Tibial artery (tissue), 4 donors: ENCODE data around the gene GSTA3.
"Not testable (repeated sequence)": the region's sequence is repeated elsewhere in the genome, so short reads cannot be mapped to it uniquely, and the experiment has no call there.

ENCODE experiments used
- DNase-seq, 2 donors: peaks; one replicate each; pipeline ENCODE4 v3.0.0-alpha.2; 2019
- H3K27ac ChIP-seq, 2 donors: fragments of 200-600 bp; sonication (generic) in 1 of 2; 1 replicate in 1 of 2; 2 replicates in 1 of 2; pipeline ENCODE4 v1.5.1; 2018 to 2019; ENCODE audit warnings: mild to moderate bottlenecking in 1 of 2
- H3K27me3 ChIP-seq, 2 donors: fragments of 200-600 bp; sonication (generic) in 1 of 2; one replicate each; pipeline versions ENCODE4 v1.5.1 to v1.6.0; 2016 to 2019
- H3K36me3 ChIP-seq, 3 donors: fragments of 200-600 bp; sonication (generic) in 2 of 3; one replicate each; pipeline ENCODE4 v1.5.1; 2016 to 2019; ENCODE audit warnings: mild to moderate bottlenecking in 2 of 3
- H3K4me1 ChIP-seq, 4 donors: fragments of 200-600 bp; sonication (generic) in 2 of 4; 1 replicate in 3 of 4; 2 replicates in 1 of 4; pipeline ENCODE4 v1.5.1; 2016 to 2019
- H3K4me3 ChIP-seq, 2 donors: fragments of 200-600 bp; sonication (generic) in 1 of 2; 1 replicate in 1 of 2; 2 replicates in 1 of 2; pipeline ENCODE4 v1.5.1; 2018 to 2019; ENCODE audit warnings: mild to moderate bottlenecking in 2 of 2
- H3K9me3 ChIP-seq, 3 donors: fragments of 200-600 bp; sonication (generic) in 1 of 3; one replicate each; pipeline ENCODE4 v1.5.1; 2016 to 2019
- CTCF ChIP-seq, 2 experiments: fragments of 200-600 bp in 1 of 2; fragments of 450-650 bp in 1 of 2; IDR thresholded peaks; one replicate each; pipeline ENCODE4 v1.5.1; 2017 to 2019; ENCODE audit warnings: antibody characterized with exemption in 2 of 2, mild to moderate bottlenecking in 1 of 2, moderate library complexity in 1 of 2
- intact Hi-C: fragments of 100-400 bp; cut with DNase I; formaldehyde crosslinking; loops from one replicate; pipeline ENCODE4 v1.15.0; 2023; ENCODE audit warnings: low total_unique reads

GSTA3 gene

GRCh38 chr6:52927451-52927850, 18.0 kb upstream of the GSTA3 start:
- H3K27me3 ChIP-seq = no peaks in the 10 kb centered on the region
- intact Hi-C loops = loop anchor here (10.0 kb wide), 1 partner anchor 1163 kb away; no protein-coding TSS in a partner anchor

GRCh38 chr6:52925919-52926792, 16.7 kb upstream of the GSTA3 start:
- no peak overlapping the region for H3K27ac ChIP-seq
- no peaks in the 10 kb centered on the region for H3K4me1 ChIP-seq
- H3K27me3 ChIP-seq = no peaks in the 10 kb centered on the region
- TF ChIP-seq CTCF (IDR thresholded peaks at IDR 0.05) = no peak
- H3K36me3 ChIP-seq = no peaks in the 10 kb centered on the region
- no peak for DNase-seq
- no peak overlapping the region for H3K4me3 ChIP-seq
- H3K9me3 ChIP-seq = no peaks in the 10 kb centered on the region
- intact Hi-C loops = loop anchor here (10.0 kb wide), 1 partner anchor 1161 kb away; no protein-coding TSS in a partner anchor

More at GRCh38 chr6:52927451-52927850, 18.0 kb upstream of the GSTA3 start:
- Histone ChIP-seq H3K27ac (no peak overlapping the region), H3K4me3 (no peak overlapping the region), H3K9me3 (no peaks in the 10 kb centered on the region), H3K4me1 (no peaks in the 10 kb centered on the region), H3K36me3 (no peaks in the 10 kb centered on the region)
- no peak for DNase-seq
- TF ChIP-seq CTCF (IDR thresholded peaks at IDR 0.05) = no peak

GRCh38 chr6:52925042-52925441, 15.5 kb upstream of the GSTA3 start:
- Histone ChIP-seq H3K27me3 (no peaks in the 10 kb centered on the region), H3K36me3 (no peaks in the 10 kb centered on the region), H3K4me1 (no peaks in the 10 kb centered on the region), H3K4me3 (no peak overlapping the region), H3K27ac (no peak overlapping the region), H3K9me3 (no peaks in the 10 kb centered on the region)
- DNase-seq = no peak
- no peak for TF ChIP-seq CTCF (IDR thresholded peaks at IDR 0.05)
- intact Hi-C loops = loop anchor here (10.0 kb wide), 1 partner anchor 1160 kb away; no protein-coding TSS in a partner anchor

- H3K4me3 ChIP-seq, H3K27me3 ChIP-seq, H3K4me1 ChIP-seq, H3K9me3 ChIP-seq, DNase-seq, H3K27ac ChIP-seq, H3K36me3 ChIP-seq: not testable (repeated sequence)
- intact Hi-C loops = loop anchor here (10.0 kb wide), 1 partner anchor 1159 kb away; no protein-coding TSS in a partner anchor
Measured at GRCh38 chr6:52923689-52924088, 14.2 kb upstream of the GSTA3 start.

- Histone ChIP-seq H3K4me3 (no peak overlapping the region), H3K9me3 (no peaks in the 10 kb centered on the region), H3K36me3 (no peaks in the 10 kb centered on the region), H3K27me3 (no peaks in the 10 kb centered on the region), H3K4me1 (peaks cover 0 to 15% (median 4%) of the 10 kb centered on the region in 4 donors), H3K27ac (no peak overlapping the region)
- intact Hi-C loops = loop anchor here (10.0 kb wide), 1 partner anchor 1157 kb away; no protein-coding TSS in a partner anchor
- DNase-seq = no peak
- no peak for TF ChIP-seq CTCF (IDR thresholded peaks at IDR 0.05)
Measured at GRCh38 chr6:52922161-52922560, 12.7 kb upstream of the GSTA3 start.

- peaks cover 0 to 15% (median 4%) of the 10 kb centered on the region in 4 donors for H3K4me1 ChIP-seq
- no peaks in the 10 kb centered on the region for H3K36me3 ChIP-seq
- H3K27me3 ChIP-seq = no peaks in the 10 kb centered on the region
- DNase-seq = no peak
- TF ChIP-seq CTCF (IDR thresholded peaks at IDR 0.05) = no peak
- no peak overlapping the region for H3K4me3 ChIP-seq
- H3K9me3 ChIP-seq = no peaks in the 10 kb centered on the region
- intact Hi-C loops = loop anchor here (10.0 kb wide), 1 partner anchor 1157 kb away; no protein-coding TSS in a partner anchor
- no peak overlapping the region for H3K27ac ChIP-seq
Measured at GRCh38 chr6:52921743-52922142, 12.2 kb upstream of the GSTA3 start.

GRCh38 chr6:52919511-52919910, 10.0 kb upstream of the GSTA3 start:
- DNase-seq, H3K36me3 ChIP-seq, intact Hi-C loops, H3K27me3 ChIP-seq, H3K27ac ChIP-seq, H3K9me3 ChIP-seq, H3K4me3 ChIP-seq: not testable (repeated sequence)
- H3K4me1 ChIP-seq = peaks cover 0 to 15% (median 4%) of the 10 kb centered on the region in 4 donors

- H3K27ac ChIP-seq, H3K9me3 ChIP-seq, H3K4me3 ChIP-seq, H3K27me3 ChIP-seq, H3K36me3 ChIP-seq, intact Hi-C loops, DNase-seq: not testable (repeated sequence)
- H3K4me1 ChIP-seq = peaks cover 0 to 15% (median 4%) of the 10 kb centered on the region in 4 donors
Measured at GRCh38 chr6:52918771-52919170, 9.3 kb upstream of the GSTA3 start.
